PC-9 (cell line): ENCODE results near the gene ZNF423.

Experiments used
- EZH2 ChIP-seq: fragments of 200-600 bp; sonication (generic); IDR thresholded peaks from 2 replicates; pipeline ENCODE4 v1.8.0; 2017; ENCODE audit warnings: antibody characterized with exemption, low read depth
- TF ChIP-seq, protein P1 (sequence below): fragments of 200-600 bp; sonication (generic); conservative IDR thresholded peaks from 2 replicates; pipeline ENCODE4 v1.6.1; 2017; ENCODE audit warnings: mixed run types, antibody characterized with exemption, mild to moderate bottlenecking, moderate library complexity

DNA sequence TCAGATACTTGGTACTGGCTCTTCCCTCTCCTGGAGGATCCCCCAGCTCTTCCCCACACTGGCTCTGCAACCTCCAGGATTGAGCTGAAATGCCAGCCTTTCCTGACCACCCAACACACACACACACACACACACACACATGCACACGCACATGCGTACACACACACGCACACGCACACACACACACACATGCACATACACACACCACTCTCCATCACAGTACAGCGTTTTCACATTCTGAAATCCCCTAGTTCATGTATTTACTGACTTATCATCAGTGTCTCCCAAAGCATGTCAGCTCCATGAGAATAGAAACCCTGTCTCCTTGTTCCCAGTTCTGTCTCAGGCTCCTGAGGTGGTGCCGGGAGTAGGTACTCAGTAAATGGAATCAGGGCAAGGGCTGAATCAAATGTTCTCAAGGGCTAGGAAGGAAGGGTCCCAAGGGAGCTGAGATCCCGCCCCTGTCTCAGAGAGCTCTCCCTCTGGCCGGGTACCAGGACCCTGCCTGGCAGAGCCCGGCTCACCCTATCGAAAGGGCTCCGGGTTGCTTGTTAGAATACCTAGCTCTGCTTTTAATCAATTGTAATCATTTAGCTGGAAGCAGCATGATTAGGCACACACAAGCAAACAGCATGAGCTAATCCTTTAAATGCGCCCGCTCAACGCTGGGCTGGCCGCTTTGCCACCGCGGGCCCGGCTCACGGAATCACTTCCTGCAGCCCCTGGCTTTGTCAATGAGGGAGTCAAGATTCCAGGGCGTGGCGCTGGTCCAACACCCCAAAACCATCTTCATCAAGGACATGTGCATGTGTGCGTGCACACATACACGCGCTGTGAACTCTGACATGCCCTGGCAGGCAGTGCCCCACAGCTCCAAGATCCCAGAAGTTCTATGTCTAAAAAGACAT, 341.6 kb downstream of the ZNF423 start:
- TF ChIP-seq, protein P1, sequence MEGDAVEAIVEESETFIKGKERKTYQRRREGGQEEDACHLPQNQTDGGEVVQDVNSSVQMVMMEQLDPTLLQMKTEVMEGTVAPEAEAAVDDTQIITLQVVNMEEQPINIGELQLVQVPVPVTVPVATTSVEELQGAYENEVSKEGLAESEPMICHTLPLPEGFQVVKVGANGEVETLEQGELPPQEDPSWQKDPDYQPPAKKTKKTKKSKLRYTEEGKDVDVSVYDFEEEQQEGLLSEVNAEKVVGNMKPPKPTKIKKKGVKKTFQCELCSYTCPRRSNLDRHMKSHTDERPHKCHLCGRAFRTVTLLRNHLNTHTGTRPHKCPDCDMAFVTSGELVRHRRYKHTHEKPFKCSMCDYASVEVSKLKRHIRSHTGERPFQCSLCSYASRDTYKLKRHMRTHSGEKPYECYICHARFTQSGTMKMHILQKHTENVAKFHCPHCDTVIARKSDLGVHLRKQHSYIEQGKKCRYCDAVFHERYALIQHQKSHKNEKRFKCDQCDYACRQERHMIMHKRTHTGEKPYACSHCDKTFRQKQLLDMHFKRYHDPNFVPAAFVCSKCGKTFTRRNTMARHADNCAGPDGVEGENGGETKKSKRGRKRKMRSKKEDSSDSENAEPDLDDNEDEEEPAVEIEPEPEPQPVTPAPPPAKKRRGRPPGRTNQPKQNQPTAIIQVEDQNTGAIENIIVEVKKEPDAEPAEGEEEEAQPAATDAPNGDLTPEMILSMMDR, result no peak
- TF ChIP-seq EZH2, result no peak
